GM10847 (cell line): ENCODE data around the gene ZNF606.

Source experiments
- POLR2A ChIP-seq: IDR thresholded peaks from 2 replicates; pipeline ENCODE4 v1.6.1; 2011; ENCODE audit not compliant: insufficient read length; ENCODE audit errors: extremely low read depth

ZNF606 gene

GRCh38 chr19:58002384-58003173 is at the start of gene ZNF606:
TSS of gene ZNF606 (minus strand) at chr19:58002820. CDS start at chr19:58001319, 1,501 bp downstream.
- peak; percentile 17 for TF ChIP-seq POLR2A

- no peak for TF ChIP-seq POLR2A
These were observed 49.6 kb upstream of the ZNF606 start for GRCh38 chr19:58052256-58052655.

GRCh38 chr19:58047672-58048071 is 45.1 kb upstream of the ZNF606 start:
- no peak for TF ChIP-seq POLR2A

DNA sequence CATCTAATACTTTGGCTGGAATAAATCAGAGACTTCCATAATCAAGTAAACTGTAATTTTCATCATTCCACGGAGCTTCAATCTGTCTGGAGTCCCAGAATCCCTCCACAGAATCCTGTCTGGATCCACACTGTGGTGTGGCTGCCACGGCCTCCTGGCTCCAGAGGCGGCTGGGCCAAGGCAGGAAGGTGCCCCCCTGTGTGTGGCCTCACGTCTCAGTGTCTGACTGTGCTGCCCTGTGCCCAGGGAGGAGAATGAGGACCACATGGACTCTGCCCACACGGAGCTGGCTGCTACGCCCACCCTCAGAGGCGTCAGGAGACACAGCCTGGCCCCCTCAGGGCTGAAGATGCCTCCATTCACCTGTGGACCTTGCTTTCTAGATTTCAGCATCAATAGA is 44.2 kb upstream of the ZNF606 start:
- no peak for TF ChIP-seq POLR2A

DNA sequence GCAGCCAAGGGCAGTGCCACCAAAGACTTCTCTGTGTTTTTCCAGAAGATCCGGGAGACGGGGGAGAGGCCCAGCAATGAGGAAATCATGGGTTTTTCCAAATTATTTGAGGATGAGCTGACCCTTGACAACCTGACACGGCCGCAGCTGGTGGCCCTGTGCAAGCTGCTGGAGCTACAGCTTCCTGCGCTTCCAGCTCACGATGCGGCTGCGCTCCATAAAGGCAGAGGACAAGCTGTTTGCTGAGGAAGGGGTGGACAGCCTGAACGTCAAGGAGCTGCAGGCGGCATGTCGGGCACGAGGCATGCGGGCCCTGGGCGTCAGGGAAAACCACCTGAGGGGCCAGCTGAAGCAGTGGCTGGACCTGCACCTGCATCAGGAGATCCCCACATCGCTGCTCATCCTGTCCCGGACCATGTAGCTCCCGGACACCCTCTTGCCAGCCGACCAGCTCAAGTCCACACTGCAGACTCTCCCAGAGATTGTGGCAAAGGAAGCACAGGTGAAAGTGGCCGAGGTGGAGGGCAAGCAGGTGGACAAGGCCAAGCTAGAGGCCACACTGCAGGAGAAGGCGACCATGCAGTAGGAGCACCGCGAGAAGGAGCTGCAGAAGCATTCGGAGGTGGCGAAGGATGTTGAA is 42.9 kb upstream of the ZNF606 start:
- no peak for TF ChIP-seq POLR2A

DNA sequence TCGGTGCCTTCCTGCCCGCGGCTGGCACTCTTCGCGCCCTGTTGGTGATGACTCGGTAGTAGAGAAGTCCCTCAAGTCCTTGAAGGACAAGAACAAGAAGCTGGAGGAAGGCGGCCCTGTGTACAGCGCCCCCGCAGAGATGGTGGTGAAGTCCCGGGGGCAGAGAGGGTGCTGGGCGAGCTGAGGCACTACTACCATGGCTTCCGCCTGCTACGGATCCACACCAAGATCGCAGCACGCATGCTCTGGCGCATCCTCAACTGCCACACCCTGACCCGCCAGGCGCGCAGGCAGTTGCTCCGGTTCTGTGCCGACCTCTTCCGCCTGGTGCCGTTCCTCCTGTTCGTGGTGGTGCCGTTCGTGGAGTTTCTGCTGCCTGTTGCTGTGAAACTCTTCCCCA is 42.3 kb upstream of the ZNF606 start:
- no peak for TF ChIP-seq POLR2A

DNA sequence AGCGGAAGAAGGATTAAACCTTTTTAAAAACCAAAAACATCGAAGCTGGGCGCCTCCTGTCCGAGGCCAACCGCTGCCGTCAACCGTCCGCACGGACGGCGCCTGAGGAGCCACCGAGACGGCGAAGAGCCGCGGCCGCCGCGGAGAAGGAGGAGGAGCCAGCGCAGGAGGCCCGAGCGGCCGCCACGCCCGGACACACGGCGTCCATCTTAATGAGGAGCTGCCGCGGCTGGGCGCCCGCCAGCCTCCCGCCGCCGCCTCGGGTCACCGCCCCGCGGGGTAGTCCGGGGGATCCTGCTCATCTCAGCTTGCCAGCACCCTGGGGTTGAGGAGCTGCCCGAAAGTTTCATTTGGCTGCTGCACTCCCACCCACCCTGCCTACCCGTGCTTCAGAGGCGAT is 41.8 kb upstream of the ZNF606 start:
- TF ChIP-seq POLR2A: no peak

GRCh38 chr19:58042495-58043340 is 40.1 kb upstream of the ZNF606 start:
- no peak for TF ChIP-seq POLR2A

GRCh38 chr19:58040751-58041525 is 38.3 kb upstream of the ZNF606 start:
- TF ChIP-seq POLR2A: no peak

GRCh38 chr19:58038688-58039204 is 36.1 kb upstream of the ZNF606 start:
- TF ChIP-seq POLR2A: no peak

DNA sequence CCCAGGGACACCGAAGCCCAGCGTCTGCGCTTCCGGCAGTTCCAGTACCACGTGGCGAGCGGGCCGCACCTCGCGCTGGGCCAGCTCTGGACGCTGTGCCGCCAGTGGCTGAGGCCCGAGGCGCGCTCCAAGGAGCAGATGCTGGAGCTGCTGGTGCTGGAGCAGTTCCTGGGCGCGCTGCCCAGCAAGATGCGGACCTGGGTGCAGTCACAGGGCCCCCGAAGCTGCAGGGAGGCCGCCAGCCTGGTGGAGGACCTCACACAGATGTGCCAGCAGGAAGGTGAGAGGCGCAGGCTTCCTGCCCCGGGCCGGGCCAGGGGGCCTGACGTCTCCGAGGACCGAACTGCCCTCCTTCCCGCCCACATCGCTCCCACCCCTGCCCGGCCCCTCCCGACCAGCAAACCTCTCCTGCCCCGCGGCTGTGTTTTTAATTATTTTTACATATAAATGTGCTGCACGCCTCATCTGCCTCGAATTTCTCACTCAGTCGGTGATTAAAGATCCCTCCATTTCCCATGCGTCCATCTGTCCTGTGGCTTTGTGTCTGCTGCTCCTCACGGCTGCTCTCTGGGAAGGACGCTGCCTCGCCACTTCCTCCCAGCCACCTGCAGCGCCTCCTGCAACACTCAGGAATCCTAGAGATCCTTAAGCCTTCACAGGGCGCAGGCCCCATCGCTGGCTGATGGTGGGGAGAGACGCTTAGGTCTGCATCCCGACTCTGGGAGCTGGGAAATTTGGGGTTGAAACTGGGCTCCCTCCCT is 35.5 kb upstream of the ZNF606 start:
- TF ChIP-seq POLR2A: no peak

DNA sequence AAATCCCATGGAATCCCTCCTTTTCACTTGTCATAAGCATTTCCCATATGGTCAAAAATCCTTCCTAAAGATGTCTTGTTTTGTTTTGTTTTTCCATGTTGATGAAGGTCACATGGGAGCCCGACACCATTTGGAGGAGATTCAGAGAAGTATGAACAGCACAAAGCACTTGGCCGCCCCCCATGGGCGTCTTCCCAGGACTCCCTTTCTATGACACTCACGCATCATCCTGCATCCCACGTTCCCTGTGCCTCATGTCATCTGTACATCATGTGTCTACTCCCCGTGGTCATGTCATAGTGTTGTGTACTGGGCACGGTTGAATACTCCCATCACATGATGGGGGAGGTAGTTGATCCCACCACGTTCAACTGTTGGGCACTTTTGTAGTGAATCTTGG is 33.2 kb upstream of the ZNF606 start:
- no peak for TF ChIP-seq POLR2A

- TF ChIP-seq POLR2A: no peak
These were observed 31.8 kb upstream of the ZNF606 start for GRCh38 chr19:58034477-58034793.
